ENCODE results near the gene FOXRED1. TPM values are rescaled to one million over a fixed set of nuclear protein-coding genes. Genes with fewer than 3 reads are reported as not detected.

FOXRED1 gene
- total and polyA plus RNA-seq, 9 of the 15 experiments (the other 6 are each of a cell fraction or from before 2014, with no cell fraction given) = 14.1 to 94.4 (median 53.1) TPM

DNA sequence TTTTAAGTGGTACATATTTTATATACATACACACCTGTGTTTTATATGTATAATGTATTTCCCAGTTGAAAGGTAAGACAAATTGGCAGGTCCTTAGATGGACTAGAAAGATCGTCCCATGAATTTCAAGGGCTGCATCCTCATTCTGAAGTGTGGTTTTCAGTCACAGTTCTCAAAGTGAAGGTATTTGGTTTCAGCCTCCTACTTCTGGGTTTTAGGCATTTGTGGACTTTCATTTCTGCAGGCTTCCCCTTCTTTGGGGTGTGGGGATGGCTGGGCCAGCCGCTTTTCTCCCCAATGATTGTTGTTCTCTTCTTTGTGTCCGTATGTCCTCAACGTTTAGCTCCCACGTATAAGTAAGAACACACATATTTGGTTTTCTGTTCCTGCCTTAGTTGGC is 44.9 kb downstream of the FOXRED1 start:
- no peak overlapping the region for H3K4me2 ChIP-seq (ENCODE audit: insufficient read depth, low read length)
- no peak for ATAC-seq
- H3K36me3 ChIP-seq (ENCODE audit: control insufficient read depth, insufficient read depth, low read length) = peaks cover 4% of the 10 kb centered on the region; the same call in 2 of the 3 replicates
- no peak for DNase-seq (ENCODE audit: extremely low read depth in 1 of 4, low spot score in 3 of 4)
- H3K9ac ChIP-seq (ENCODE audit: insufficient read depth in 1 of 2, low read depth in 2 of 2, low read length in 2 of 2) = no peak overlapping the region
- no peaks in the 10 kb centered on the region; a peak in 2 of 5 replicates for H3K4me1 ChIP-seq (replicated peaks in 1 of 2; ENCODE audit: control insufficient read depth in 2 of 2, insufficient read depth in 2 of 2, low read length in 2 of 2)
- FAIRE-seq = no peak
- TF ChIP-seq SUPT5H (IDR thresholded peaks at IDR 0.05) (no peak), GABPB1 (CRISPR knock-in tag; IDR thresholded peaks at IDR 0.05) (no peak), POU5F1 (IDR thresholded peaks at IDR 0.05; ENCODE audit: borderline replicate concordance, low read depth, low read length, partially characterized antibody) (no peak), RBM22 (IDR thresholded peaks at IDR 0.05; ENCODE audit: low read depth, low read length, poor library complexity, severe bottlenecking) (no peak), NFE2 (IDR thresholded peaks at IDR 0.05; ENCODE audit: low read depth) (no peak), ZFPM2 (CRISPR knock-in tag; IDR thresholded peaks at IDR 0.05) (no peak)
- TF ChIP-seq, protein P1, sequence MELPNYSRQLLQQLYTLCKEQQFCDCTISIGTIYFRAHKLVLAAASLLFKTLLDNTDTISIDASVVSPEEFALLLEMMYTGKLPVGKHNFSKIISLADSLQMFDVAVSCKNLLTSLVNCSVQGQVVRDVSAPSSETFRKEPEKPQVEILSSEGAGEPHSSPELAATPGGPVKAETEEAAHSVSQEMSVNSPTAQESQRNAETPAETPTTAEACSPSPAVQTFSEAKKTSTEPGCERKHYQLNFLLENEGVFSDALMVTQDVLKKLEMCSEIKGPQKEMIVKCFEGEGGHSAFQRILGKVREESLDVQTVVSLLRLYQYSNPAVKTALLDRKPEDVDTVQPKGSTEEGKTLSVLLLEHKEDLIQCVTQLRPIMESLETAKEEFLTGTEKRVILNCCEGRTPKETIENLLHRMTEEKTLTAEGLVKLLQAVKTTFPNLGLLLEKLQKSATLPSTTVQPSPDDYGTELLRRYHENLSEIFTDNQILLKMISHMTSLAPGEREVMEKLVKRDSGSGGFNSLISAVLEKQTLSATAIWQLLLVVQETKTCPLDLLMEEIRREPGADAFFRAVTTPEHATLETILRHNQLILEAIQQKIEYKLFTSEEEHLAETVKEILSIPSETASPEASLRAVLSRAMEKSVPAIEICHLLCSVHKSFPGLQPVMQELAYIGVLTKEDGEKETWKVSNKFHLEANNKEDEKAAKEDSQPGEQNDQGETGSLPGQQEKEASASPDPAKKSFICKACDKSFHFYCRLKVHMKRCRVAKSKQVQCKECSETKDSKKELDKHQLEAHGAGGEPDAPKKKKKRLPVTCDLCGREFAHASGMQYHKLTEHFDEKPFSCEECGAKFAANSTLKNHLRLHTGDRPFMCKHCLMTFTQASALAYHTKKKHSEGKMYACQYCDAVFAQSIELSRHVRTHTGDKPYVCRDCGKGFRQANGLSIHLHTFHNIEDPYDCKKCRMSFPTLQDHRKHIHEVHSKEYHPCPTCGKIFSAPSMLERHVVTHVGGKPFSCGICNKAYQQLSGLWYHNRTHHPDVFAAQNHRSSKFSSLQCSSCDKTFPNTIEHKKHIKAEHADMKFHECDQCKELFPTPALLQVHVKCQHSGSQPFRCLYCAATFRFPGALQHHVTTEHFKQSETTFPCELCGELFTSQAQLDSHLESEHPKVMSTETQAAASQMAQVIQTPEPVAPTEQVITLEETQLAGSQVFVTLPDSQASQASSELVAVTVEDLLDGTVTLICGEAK (IDR thresholded peaks at IDR 0.05) = no peak
- TF ChIP-seq, protein P1 (CRISPR knock-in tag; IDR thresholded peaks at IDR 0.05) = no peak
- TF ChIP-seq, protein P2, sequence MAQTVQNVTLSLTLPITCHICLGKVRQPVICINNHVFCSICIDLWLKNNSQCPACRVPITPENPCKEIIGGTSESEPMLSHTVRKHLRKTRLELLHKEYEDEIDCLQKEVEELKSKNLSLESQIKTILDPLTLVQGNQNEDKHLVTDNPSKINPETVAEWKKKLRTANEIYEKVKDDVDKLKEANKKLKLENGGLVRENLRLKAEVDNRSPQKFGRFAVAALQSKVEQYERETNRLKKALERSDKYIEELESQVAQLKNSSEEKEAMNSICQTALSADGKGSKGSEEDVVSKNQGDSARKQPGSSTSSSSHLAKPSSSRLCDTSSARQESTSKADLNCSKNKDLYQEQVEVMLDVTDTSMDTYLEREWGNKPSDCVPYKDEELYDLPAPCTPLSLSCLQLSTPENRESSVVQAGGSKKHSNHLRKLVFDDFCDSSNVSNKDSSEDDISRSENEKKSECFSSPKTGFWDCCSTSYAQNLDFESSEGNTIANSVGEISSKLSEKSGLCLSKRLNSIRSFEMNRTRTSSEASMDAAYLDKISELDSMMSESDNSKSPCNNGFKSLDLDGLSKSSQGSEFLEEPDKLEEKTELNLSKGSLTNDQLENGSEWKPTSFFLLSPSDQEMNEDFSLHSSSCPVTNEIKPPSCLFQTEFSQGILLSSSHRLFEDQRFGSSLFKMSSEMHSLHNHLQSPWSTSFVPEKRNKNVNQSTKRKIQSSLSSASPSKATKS (CRISPR knock-in tag; IDR thresholded peaks at IDR 0.05) = no peak
- no peaks in the 10 kb centered on the region for H3K9me3 ChIP-seq (replicated peaks; ENCODE audit: control insufficient read depth, insufficient read depth, low read depth, low read length)
- no peaks in the 10 kb centered on the region for H3K27me3 ChIP-seq (ENCODE audit: control insufficient read depth in 2 of 2, insufficient read depth in 2 of 2, low read length in 2 of 2)
- POLR2A ChIA-PET = no interaction called here
- WGBS (ENCODE audit: insufficient coverage, low coverage, missing lambda C conversion rate) = 85% methylated on average over 5 of the region's 5 CpGs
- in situ Hi-C loops (cut with MboI) (loop anchor here (25.0 kb wide), 2 partner anchors 98 to 673 kb away; no protein-coding TSS in a partner anchor), intact Hi-C loops (cut with micrococcal nuclease) (loop anchor here (5.0 kb wide), 1 partner anchor 108 kb away; no protein-coding TSS in a partner anchor)
- no peaks in the 10 kb centered on the region for H3K9me1 ChIP-seq (ENCODE audit: control insufficient read depth, insufficient read depth, low read length)
- no peaks in the 10 kb centered on the region for H4K20me1 ChIP-seq (replicated peaks; ENCODE audit: control insufficient read depth, insufficient read depth, low read length)
- H3K27ac ChIP-seq (ENCODE audit: extremely low read depth, low read depth, low read length) = no peak overlapping the region
- no peak overlapping the region for H2AFZ ChIP-seq (ENCODE audit: low read depth, low read length)
- CTCF ChIA-PET (ENCODE audit: low intra/inter-chr PET ratio) = no interaction called here
- no TSS peak for BruUV-seq (replicated peaks)
- H3K4me3 ChIP-seq = no peak overlapping the region
- no peaks in the 10 kb centered on the region for H3K79me2 ChIP-seq (ENCODE audit: control insufficient read depth, insufficient read depth, low read length)

Data from K562 (cell line).